HTR-8/SVneo (cell line): Measurements from ENCODE around the gene PTP4A2.

Source experiments
- DNase-seq: peaks from one replicate; pipeline ENCODE4 v3.0.0; 2011; ENCODE audit warnings: low spot score, mixed read lengths; ENCODE audit not compliant: insufficient read length
- FAIRE-seq: peaks from 2 replicates; lab custom pipeline; 2011; peaks lifted over from hg19 to GRCh38; lab: Jason Lieb, UNC

PTP4A2 gene

GRCh38 chr1:31867546-31867945, 70.6 kb downstream of the PTP4A2 start:
- no peak for FAIRE-seq

GRCh38 chr1:31866450-31867032, 71.6 kb downstream of the PTP4A2 start:
- no peak for DNase-seq
- FAIRE-seq: no peak

More at GRCh38 chr1:31867546-31867945, 70.6 kb downstream of the PTP4A2 start:
- DNase-seq: no peak

- FAIRE-seq (no peak), DNase-seq (no peak)
Measured at GRCh38 chr1:31865728-31866449, 72.3 kb downstream of the PTP4A2 start.

- DNase-seq (no peak), FAIRE-seq (no peak)
Measured at GRCh38 chr1:31862071-31862470, 76.1 kb downstream of the PTP4A2 start.

GRCh38 chr1:31861346-31861745, 76.8 kb downstream of the PTP4A2 start:
- no peak for DNase-seq
- no peak for FAIRE-seq

- DNase-seq: no peak
Measured at GRCh38 chr1:31860581-31860980, 77.6 kb downstream of the PTP4A2 start.

GRCh38 chr1:31859719-31860118, 78.4 kb downstream of the PTP4A2 start:
- DNase-seq (no peak), FAIRE-seq (no peak)

More at GRCh38 chr1:31860581-31860980, 77.6 kb downstream of the PTP4A2 start:
- FAIRE-seq: no peak

GRCh38 chr1:31859044-31859443, 79.1 kb downstream of the PTP4A2 start:
- FAIRE-seq (no peak), DNase-seq (no peak)

GRCh38 chr1:31857863-31858262, 80.3 kb downstream of the PTP4A2 start:
- FAIRE-seq: no peak
- no peak for DNase-seq
